ENCODE measurements around the gene UNC5CL. TPM values are rescaled to one million over a fixed set of nuclear protein-coding genes. Genes with fewer than 3 reads are reported as not detected.

The UNC5CL gene
- total RNA-seq, 1 experiment from 2014 or later = 0.58 TPM

DNA sequence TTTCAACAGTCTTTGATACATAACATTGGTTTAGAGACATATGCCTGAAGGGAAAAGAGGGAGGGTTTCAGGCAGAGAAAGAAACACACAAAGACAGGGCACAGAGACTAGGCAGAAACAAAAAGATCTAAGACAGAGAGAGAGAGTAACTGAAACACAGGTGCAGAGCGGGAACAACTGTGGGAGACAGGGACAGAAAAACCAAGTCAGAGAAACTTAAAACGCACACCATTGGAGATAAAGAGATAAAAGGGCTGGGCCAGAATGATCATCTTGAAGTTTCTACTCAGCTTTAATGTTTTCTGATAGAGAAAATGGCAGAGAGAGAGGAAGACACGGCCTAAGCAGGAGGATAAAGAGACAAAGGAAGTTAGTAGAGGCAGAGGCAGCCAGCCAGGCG, 11.8 kb downstream of the UNC5CL start:
- POLR2A ChIA-PET (ENCODE audit: unreplicated experiment) = no interaction called here

DNA sequence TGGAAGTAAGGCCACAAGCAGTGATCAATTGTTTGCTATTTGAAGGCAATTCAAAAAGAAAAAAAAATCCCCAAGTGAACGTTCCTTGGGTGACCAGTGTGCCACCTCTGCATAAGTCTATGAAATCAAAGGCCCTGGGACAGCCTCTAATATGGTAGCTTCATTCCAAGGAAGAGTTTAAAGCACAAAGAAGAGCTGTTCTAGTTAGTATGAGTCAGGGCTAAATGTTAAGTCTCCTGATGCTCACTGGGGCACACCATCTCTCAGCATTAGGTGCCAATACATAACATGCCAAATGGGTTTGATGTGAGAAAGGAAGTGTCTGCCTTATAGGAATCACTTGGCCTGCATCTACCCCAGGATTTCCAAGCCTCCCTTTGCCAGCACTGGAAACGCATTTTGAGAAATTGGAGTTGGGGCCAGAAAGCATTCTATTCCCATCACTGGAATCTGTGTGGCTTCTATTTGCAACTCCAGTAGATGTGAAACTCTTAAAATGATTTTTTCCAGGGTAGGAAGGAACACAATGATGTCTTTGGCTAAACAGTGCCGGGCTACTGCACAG, 13.0 kb downstream of the UNC5CL start:
- DNase-seq = no peak
- no peak overlapping the region for H3K4me2 ChIP-seq (ENCODE audit: low read length)
- no peaks in the 10 kb centered on the region for H4K20me1 ChIP-seq (ENCODE audit: low read length)
- peaks cover 47% of the 10 kb centered on the region for H3K4me1 ChIP-seq (ENCODE audit: insufficient read depth, low read length)
- no peak overlapping the region for H2AFZ ChIP-seq (ENCODE audit: low read length)
- TF ChIP-seq, protein P1, sequence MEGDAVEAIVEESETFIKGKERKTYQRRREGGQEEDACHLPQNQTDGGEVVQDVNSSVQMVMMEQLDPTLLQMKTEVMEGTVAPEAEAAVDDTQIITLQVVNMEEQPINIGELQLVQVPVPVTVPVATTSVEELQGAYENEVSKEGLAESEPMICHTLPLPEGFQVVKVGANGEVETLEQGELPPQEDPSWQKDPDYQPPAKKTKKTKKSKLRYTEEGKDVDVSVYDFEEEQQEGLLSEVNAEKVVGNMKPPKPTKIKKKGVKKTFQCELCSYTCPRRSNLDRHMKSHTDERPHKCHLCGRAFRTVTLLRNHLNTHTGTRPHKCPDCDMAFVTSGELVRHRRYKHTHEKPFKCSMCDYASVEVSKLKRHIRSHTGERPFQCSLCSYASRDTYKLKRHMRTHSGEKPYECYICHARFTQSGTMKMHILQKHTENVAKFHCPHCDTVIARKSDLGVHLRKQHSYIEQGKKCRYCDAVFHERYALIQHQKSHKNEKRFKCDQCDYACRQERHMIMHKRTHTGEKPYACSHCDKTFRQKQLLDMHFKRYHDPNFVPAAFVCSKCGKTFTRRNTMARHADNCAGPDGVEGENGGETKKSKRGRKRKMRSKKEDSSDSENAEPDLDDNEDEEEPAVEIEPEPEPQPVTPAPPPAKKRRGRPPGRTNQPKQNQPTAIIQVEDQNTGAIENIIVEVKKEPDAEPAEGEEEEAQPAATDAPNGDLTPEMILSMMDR (conservative IDR thresholded peaks at IDR 0.05; ENCODE audit: low read depth, low read length) = no peak
- TF ChIP-seq EZH2 (IDR thresholded peaks at IDR 0.05; ENCODE audit: low read length, unreplicated experiment) (no peak), EZH2phosphoT487 (IDR thresholded peaks at IDR 0.05; ENCODE audit: borderline replicate concordance, low read length) (no peak)
- no peaks in the 10 kb centered on the region for H3K36me3 ChIP-seq (ENCODE audit: low read depth, low read length)
- BruUV-seq (replicated peaks) = no TSS peak
- ChIA-PET CTCF (interaction anchor here (0.6 kb wide), 1 partner anchor 121 kb away, joined by 3 read pairs; no protein-coding TSS in a partner anchor), POLR2A (ENCODE audit: unreplicated experiment) (interaction anchor here (0.6 kb wide), 1 partner anchor 28 kb away, joined by 20 read pairs; no protein-coding TSS in a partner anchor)
- H3K27me3 ChIP-seq (ENCODE audit: low read length) = no peaks in the 10 kb centered on the region
- H3F3A ChIP-seq (ENCODE audit: low read length, unreplicated experiment) = no peaks in the 10 kb centered on the region
- no peak for ATAC-seq
- intact Hi-C loops (cut with micrococcal nuclease) = no loop called here
- no peak overlapping the region for H3K4me3 ChIP-seq (ENCODE audit: low read length)
- H3K9me2 ChIP-seq (replicated peaks; ENCODE audit: low read length) = no peaks in the 10 kb centered on the region
- H3K79me2 ChIP-seq (ENCODE audit: low read length) = 0 out of 2 replicates have a peak, but pooled peaks cover 5% of the 10 kb centered on the region
- H3K9me3 ChIP-seq (ENCODE audit: low read length) = no peaks in the 10 kb centered on the region
- no peak overlapping the region for H3K9ac ChIP-seq (ENCODE audit: low read length)
- no peak overlapping the region for H3K27ac ChIP-seq (ENCODE audit: low read length)

More for the DNA sequence above, 11.8 kb downstream of the UNC5CL start:
- H3K9me2 ChIP-seq (replicated peaks; ENCODE audit: low read length) = no peaks in the 10 kb centered on the region
- peak overlapping the region; percentile 69 for H3K4me3 ChIP-seq (ENCODE audit: low read length)
- H4K20me1 ChIP-seq (ENCODE audit: low read length) = no peaks in the 10 kb centered on the region
- peak overlapping the region; percentile 87 for H3K4me2 ChIP-seq (ENCODE audit: low read length)
- DNase-seq = peak; percentile 9
- no peak for ATAC-seq
- H3K27me3 ChIP-seq (ENCODE audit: low read length) = no peaks in the 10 kb centered on the region
- TF ChIP-seq, protein P1 (conservative IDR thresholded peaks at IDR 0.05; ENCODE audit: low read depth, low read length) = no peak
- TF ChIP-seq EZH2phosphoT487 (IDR thresholded peaks at IDR 0.05; ENCODE audit: borderline replicate concordance, low read length) (no peak), EZH2 (IDR thresholded peaks at IDR 0.05; ENCODE audit: low read length, unreplicated experiment) (no peak)
- no peaks in the 10 kb centered on the region for H3K36me3 ChIP-seq (ENCODE audit: low read depth, low read length)
- TSS peak; percentile 65 for BruUV-seq (replicated peaks)
- H3K27ac ChIP-seq (ENCODE audit: low read length) = no peak overlapping the region
- peak overlapping the region; percentile 98 for H2AFZ ChIP-seq (ENCODE audit: low read length)
- intact Hi-C loops (cut with micrococcal nuclease) = no loop called here
- H3K9ac ChIP-seq (ENCODE audit: low read length) = peak overlapping the region; percentile 77
- H3K79me2 ChIP-seq (ENCODE audit: low read length) = 0 out of 2 replicates have a peak, but pooled peaks cover 5% of the 10 kb centered on the region
- CTCF ChIA-PET = interaction anchor here (0.5 to 1.7 kb wide), 4 partner anchors 69 to 174 kb away, joined by 3 to 13 read pairs (median 5); no protein-coding TSS in a partner anchor
- no peaks in the 10 kb centered on the region for H3F3A ChIP-seq (ENCODE audit: low read length, unreplicated experiment)
- peaks cover 36% of the 10 kb centered on the region for H3K4me1 ChIP-seq (ENCODE audit: insufficient read depth, low read length)
- H3K9me3 ChIP-seq (ENCODE audit: low read length) = no peaks in the 10 kb centered on the region

DNA sequence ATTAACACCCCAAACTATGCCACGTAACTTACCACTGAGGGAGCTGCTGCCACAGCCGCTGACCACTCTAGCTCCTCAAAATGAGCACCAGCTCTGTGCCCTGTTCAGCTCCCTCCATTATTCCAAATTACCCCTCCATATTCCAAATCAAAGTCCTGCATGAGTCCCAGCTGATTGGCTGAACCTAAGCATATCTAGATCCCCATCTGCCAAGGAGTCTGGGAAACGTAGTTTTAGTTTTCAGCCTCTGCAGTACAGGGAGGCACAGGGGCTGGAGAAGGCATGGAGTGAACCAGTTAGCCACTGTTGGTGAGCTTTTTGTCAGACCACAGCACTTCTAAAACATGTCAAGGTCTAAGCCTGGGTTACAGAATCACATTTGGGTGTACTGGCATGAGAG, 15.9 kb downstream of the UNC5CL start:
- no peaks in the 10 kb centered on the region for H4K20me1 ChIP-seq (ENCODE audit: low read length)
- BruUV-seq (replicated peaks) = no TSS peak
- POLR2A ChIA-PET (ENCODE audit: unreplicated experiment) = no interaction called here

More for the DNA sequence above, 15.9 kb downstream of the UNC5CL start:
- Histone ChIP-seq H3K9me3 (ENCODE audit: low read length) (no peaks in the 10 kb centered on the region), H3K27ac (ENCODE audit: low read length) (no peak overlapping the region), H3K4me3 (ENCODE audit: low read length) (no peak overlapping the region), H3K27me3 (ENCODE audit: low read length) (no peaks in the 10 kb centered on the region), H3F3A (ENCODE audit: low read length, unreplicated experiment) (no peaks in the 10 kb centered on the region), H3K9me2 (replicated peaks; ENCODE audit: low read length) (no peaks in the 10 kb centered on the region), H3K4me1 (ENCODE audit: insufficient read depth, low read length) (peaks cover 38% of the 10 kb centered on the region), H3K36me3 (ENCODE audit: low read depth, low read length) (no peaks in the 10 kb centered on the region), H3K4me2 (ENCODE audit: low read length) (no peak overlapping the region), H3K9ac (ENCODE audit: low read length) (no peak overlapping the region), H3K79me2 (ENCODE audit: low read length) (0 out of 2 replicates have a peak, but pooled peaks cover 5% of the 10 kb centered on the region), H2AFZ (ENCODE audit: low read length) (no peak overlapping the region)
- TF ChIP-seq EZH2phosphoT487 (IDR thresholded peaks at IDR 0.05; ENCODE audit: borderline replicate concordance, low read length) (no peak), EZH2 (IDR thresholded peaks at IDR 0.05; ENCODE audit: low read length, unreplicated experiment) (no peak)
- TF ChIP-seq, protein P1 (conservative IDR thresholded peaks at IDR 0.05; ENCODE audit: low read depth, low read length) = no peak
- no peak for ATAC-seq
- CTCF ChIA-PET = no interaction called here
- no peak for DNase-seq
- intact Hi-C loops (cut with micrococcal nuclease) = no loop called here
